GM12878 (cell line): ENCODE measurements around the gene RBBP8NL.

Experiments used
- EZH2 ChIP-seq: IDR thresholded peaks from 2 replicates; pipeline ENCODE4 v1.6.1; 2012; ENCODE audit warnings: low read depth, mild to moderate bottlenecking, control low read depth, inconsistent platforms, low read length, borderline replicate concordance; ENCODE audit not compliant: control insufficient read depth
- FOXM1 ChIP-seq: IDR thresholded peaks from 2 replicates; pipeline ENCODE4 v1.6.1; 2012; ENCODE audit warnings: low read depth, mild to moderate bottlenecking, inconsistent platforms, low read length, moderate library complexity
- HCFC1 ChIP-seq: fragments of 150-350 bp; IDR thresholded peaks from 2 replicates; pipeline ENCODE4 v1.6.1; 2014; ENCODE audit warnings: low read length
- JUNB ChIP-seq: IDR thresholded peaks from 2 replicates; pipeline ENCODE4 v1.6.1; 2016; ENCODE audit warnings: antibody characterized with exemption, mild to moderate bottlenecking
- POLR2AphosphoS5 ChIP-seq: IDR thresholded peaks from 2 replicates; pipeline ENCODE4 v1.6.1; 2011; ENCODE audit warnings: mild to moderate bottlenecking, low read length, inconsistent platforms
- SIN3A ChIP-seq: IDR thresholded peaks from 2 replicates; pipeline ENCODE4 v1.6.1; 2012; ENCODE audit warnings: low read depth, low read length, improper control_type of control experiment
- SIX5 ChIP-seq: IDR thresholded peaks from 2 replicates; pipeline ENCODE4 v1.6.1; 2011; ENCODE audit warnings: mild to moderate bottlenecking, low read depth, low read length, moderate library complexity; ENCODE audit not compliant: severe bottlenecking
- TARDBP ChIP-seq: IDR thresholded peaks from 2 replicates; pipeline ENCODE4 v1.6.1; 2016; ENCODE audit warnings: borderline replicate concordance
- ZNF207 ChIP-seq: fragments of 450-650 bp; IDR thresholded peaks from 2 replicates; pipeline ENCODE4 v1.6.1; 2014; ENCODE audit warnings: antibody characterized with exemption, mild to moderate bottlenecking, borderline replicate concordance
- TF ChIP-seq, protein P1 (sequence below), 3 experiments: IDR thresholded peaks in 2 of 3; conservative IDR thresholded peaks in 1 of 3; 2 replicates each; pipeline ENCODE4 v1.5.1; 2011; ENCODE audit warnings: low read depth in 3 of 3, low read length in 3 of 3, mild to moderate bottlenecking in 3 of 3, control low read depth in 2 of 3, moderate library complexity in 2 of 3, inconsistent platforms in 1 of 3, mixed read lengths in 1 of 3; ENCODE audit not compliant: control insufficient read depth in 2 of 3, insufficient read depth in 1 of 3; ENCODE audit errors: extremely low read depth in 1 of 3
- TF ChIP-seq, protein P2 (sequence below): IDR thresholded peaks from 2 replicates; pipeline ENCODE4 v1.6.1; 2012; ENCODE audit warnings: low read depth, low read length, improper control_type of control experiment
- TF ChIP-seq, protein P3 (sequence below): fragments of 450-650 bp; IDR thresholded peaks from 2 replicates; pipeline ENCODE4 v1.6.1; 2016; ENCODE audit warnings: mild to moderate bottlenecking

DNA sequence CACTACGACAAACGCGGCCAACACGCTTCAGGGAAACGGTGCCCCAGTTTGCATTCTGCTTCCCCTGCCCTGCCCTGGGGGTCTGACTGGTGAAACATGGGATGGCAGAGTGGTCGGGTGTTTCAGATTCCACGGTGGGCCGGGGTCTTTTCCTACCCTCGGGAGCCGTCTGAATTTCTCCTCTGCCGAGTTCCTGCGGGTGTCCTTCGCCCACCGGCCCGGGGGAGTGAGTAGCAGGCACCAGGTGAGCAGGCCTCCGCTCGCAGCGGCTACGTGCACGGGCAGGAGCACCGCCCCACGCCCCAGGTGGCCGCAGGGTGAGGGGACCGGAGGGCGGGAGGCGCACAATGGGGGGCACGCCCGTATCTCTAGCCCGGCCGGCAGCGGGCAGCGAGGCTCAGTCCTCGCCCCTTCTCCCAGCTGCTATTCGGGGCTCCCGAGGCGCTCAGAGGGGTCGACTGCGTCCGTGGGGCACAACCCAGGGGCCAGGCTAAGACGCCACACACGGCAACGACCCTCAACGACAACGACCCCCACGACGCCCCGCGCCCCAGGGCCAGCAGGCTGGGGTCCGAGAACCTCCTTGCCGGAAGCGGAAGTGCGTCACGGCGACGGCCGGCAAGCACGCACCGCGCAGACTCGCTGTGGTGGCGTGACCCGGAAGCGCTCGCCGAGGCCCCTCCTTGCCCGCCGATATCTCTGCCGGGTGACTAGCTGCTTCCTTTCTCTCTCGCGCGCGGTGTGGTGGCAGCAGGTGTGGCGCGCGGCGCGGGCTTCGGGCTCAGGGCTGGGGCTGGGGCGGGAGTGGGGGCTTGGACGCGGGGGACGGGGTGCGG lies 40.7 kb downstream of the RBBP8NL start, which contains the start of gene RPS21:
- TF ChIP-seq POLR2AphosphoS5 (peak; percentile 94), HCFC1 (peak; percentile 80), SIX5 (peak; percentile 56), JUNB (no peak), EZH2 (no peak), FOXM1 (no peak), ZNF207 (no peak), TARDBP (no peak), SIN3A (0 out of 2 replicates have a peak, but pooled peaks have one; percentile 83)
- TF ChIP-seq, protein P1, sequence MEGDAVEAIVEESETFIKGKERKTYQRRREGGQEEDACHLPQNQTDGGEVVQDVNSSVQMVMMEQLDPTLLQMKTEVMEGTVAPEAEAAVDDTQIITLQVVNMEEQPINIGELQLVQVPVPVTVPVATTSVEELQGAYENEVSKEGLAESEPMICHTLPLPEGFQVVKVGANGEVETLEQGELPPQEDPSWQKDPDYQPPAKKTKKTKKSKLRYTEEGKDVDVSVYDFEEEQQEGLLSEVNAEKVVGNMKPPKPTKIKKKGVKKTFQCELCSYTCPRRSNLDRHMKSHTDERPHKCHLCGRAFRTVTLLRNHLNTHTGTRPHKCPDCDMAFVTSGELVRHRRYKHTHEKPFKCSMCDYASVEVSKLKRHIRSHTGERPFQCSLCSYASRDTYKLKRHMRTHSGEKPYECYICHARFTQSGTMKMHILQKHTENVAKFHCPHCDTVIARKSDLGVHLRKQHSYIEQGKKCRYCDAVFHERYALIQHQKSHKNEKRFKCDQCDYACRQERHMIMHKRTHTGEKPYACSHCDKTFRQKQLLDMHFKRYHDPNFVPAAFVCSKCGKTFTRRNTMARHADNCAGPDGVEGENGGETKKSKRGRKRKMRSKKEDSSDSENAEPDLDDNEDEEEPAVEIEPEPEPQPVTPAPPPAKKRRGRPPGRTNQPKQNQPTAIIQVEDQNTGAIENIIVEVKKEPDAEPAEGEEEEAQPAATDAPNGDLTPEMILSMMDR (IDR thresholded peaks at IDR 0.05 in 2 of 3, conservative IDR thresholded peaks at IDR 0.05 in 1 of 3; ENCODE audit: control insufficient read depth in 2 of 3, extremely low read depth in 1 of 3, insufficient read depth in 1 of 3, low read depth in 3 of 3, low read length in 3 of 3), result no peak
- TF ChIP-seq, protein P2, sequence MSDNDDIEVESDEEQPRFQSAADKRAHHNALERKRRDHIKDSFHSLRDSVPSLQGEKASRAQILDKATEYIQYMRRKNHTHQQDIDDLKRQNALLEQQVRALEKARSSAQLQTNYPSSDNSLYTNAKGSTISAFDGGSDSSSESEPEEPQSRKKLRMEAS, result peak; percentile 61
- TF ChIP-seq, protein P3, sequence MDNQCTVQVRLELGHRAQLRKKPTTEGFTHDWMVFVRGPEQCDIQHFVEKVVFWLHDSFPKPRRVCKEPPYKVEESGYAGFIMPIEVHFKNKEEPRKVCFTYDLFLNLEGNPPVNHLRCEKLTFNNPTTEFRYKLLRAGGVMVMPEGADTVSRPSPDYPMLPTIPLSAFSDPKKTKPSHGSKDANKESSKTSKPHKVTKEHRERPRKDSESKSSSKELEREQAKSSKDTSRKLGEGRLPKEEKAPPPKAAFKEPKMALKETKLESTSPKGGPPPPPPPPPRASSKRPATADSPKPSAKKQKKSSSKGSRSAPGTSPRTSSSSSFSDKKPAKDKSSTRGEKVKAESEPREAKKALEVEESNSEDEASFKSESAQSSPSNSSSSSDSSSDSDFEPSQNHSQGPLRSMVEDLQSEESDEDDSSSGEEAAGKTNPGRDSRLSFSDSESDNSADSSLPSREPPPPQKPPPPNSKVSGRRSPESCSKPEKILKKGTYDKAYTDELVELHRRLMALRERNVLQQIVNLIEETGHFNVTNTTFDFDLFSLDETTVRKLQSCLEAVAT, result no peak
